Endothelial cell of umbilical vein (primary cell): ENCODE data around the gene ADGRG2. TPM values are rescaled to one million over a fixed set of nuclear protein-coding genes. Genes with fewer than 3 reads are reported as not detected.

Experiments
- BruUV-seq: library from RNA; stranded (reverse); fragments of 400-500 nt; replicated peaks from 2 replicates; lab custom pipeline; 2021; lab: Mats Ljungman, UMichigan
- CTCF ChIA-PET: fragments of 300-600, 350-600 bp; sonication (Branson Sonifier 250); formaldehyde crosslinking; loops from one replicate; lab custom pipeline; 2021; ENCODE audit warnings: antibody characterized with exemption, inconsistent platforms; lab: Charles Lee
- POLR2A ChIA-PET: fragments of 300-600, 350-600 bp; sonication (Branson Sonifier 250); formaldehyde crosslinking; loops from one replicate; lab custom pipeline; 2021; ENCODE audit warnings: antibody characterized with exemption, inconsistent platforms; lab: Charles Lee
- DNase-seq: peaks from one replicate; pipeline ENCODE4 v3.0.0-alpha.2; 2011; ENCODE audit warnings: low read depth, low spot score
- FAIRE-seq: peaks from 2 replicates; lab custom pipeline; 2011; peaks lifted over from hg19 to GRCh38; lab: Jason Lieb, UNC
- H2AFZ ChIP-seq: 2 replicates; pipeline ENCODE4 v1.6.0; 2012; ENCODE audit warnings: low read depth, low read length, control low read depth, inconsistent platforms
- H3K27ac ChIP-seq: 2 replicates; pipeline ENCODE4 v1.5.1; 2011; ENCODE audit warnings: low read depth, mild to moderate bottlenecking, control low read depth, low read length, moderate library complexity; ENCODE audit not compliant: insufficient read depth
- H3K27me3 ChIP-seq, 2 experiments: 2 replicates each; pipeline versions ENCODE4 v1.6.0 to v1.6.1; 2011; ENCODE audit warnings: low read length in 2 of 2, mixed read lengths in 1 of 2; ENCODE audit not compliant: control insufficient read depth in 2 of 2, insufficient read depth in 2 of 2
- H3K36me3 ChIP-seq, 2 experiments: 2 replicates in 1 of 2; 3 replicates in 1 of 2; pipeline ENCODE4 v1.5.1; 2011; ENCODE audit warnings: low read length in 2 of 2, mild to moderate bottlenecking in 1 of 2, moderate library complexity in 1 of 2; ENCODE audit not compliant: control insufficient read depth in 2 of 2, insufficient read depth in 2 of 2; ENCODE audit errors: extremely low read depth in 1 of 2
- H3K4me1 ChIP-seq: 3 replicates; pipeline ENCODE4 v1.5.1; 2011; ENCODE audit warnings: mild to moderate bottlenecking, low read length; ENCODE audit not compliant: control insufficient read depth, insufficient read depth; ENCODE audit errors: extremely low read depth
- H3K4me2 ChIP-seq: 2 replicates; pipeline ENCODE4 v1.6.1; 2011; ENCODE audit warnings: low read length, control low read depth, mixed read lengths; ENCODE audit not compliant: insufficient read depth
- H3K4me3 ChIP-seq, 3 experiments: fragments of 200-600 bp in 1 of 3; sonication (generic), shearing (Covaris generic) in 1 of 3; replicated peaks in 1 of 3; 2 replicates each; pipeline ENCODE4 v1.5.1; 2011 to 2016; ENCODE audit warnings: control low read depth in 3 of 3, low read length in 3 of 3, mild to moderate bottlenecking in 2 of 3, inconsistent platforms in 1 of 3, low read depth in 1 of 3, moderate library complexity in 1 of 3; ENCODE audit not compliant: insufficient read depth in 1 of 3
- H3K79me2 ChIP-seq: 2 replicates; pipeline ENCODE4 v1.6.0; 2012; ENCODE audit warnings: low read length, inconsistent platforms; ENCODE audit not compliant: control insufficient read depth, insufficient read depth
- H3K9ac ChIP-seq: replicated peaks from 2 replicates; pipeline ENCODE3; 2011; ENCODE audit warnings: low read length, control low read depth; ENCODE audit not compliant: insufficient read depth; ENCODE audit errors: extremely low read depth
- H3K9me1 ChIP-seq: replicated peaks from 3 replicates; pipeline ENCODE4 v1.6.0; 2011; ENCODE audit warnings: mild to moderate bottlenecking, low read length; ENCODE audit not compliant: control insufficient read depth, insufficient read depth; ENCODE audit errors: extremely low read depth
- H3K9me3 ChIP-seq: replicated peaks from 2 replicates; pipeline ENCODE4 v1.5.1; 2012; ENCODE audit warnings: low read length, inconsistent platforms; ENCODE audit not compliant: control insufficient read depth, insufficient read depth
- H4K20me1 ChIP-seq: replicated peaks from 2 replicates; pipeline ENCODE3; 2011; ENCODE audit warnings: mild to moderate bottlenecking, low read length; ENCODE audit not compliant: control insufficient read depth, insufficient read depth; ENCODE audit errors: extremely low read depth
- EZH2 ChIP-seq: IDR thresholded peaks from 2 replicates; pipeline ENCODE4 v1.6.1; 2012; ENCODE audit warnings: borderline replicate concordance, low read depth, mild to moderate bottlenecking, moderate library complexity, low read length, inconsistent platforms; ENCODE audit not compliant: severe bottlenecking
- FOS ChIP-seq: IDR thresholded peaks from 2 replicates; pipeline ENCODE4 v1.6.1; 2011; ENCODE audit warnings: mild to moderate bottlenecking, low read length, moderate library complexity, borderline replicate concordance; ENCODE audit not compliant: insufficient read depth
- GATA2 ChIP-seq: IDR thresholded peaks from 2 replicates; pipeline ENCODE4 v1.7.0; 2011; ENCODE audit warnings: low read depth, mild to moderate bottlenecking, moderate library complexity, mixed read lengths, low read length; ENCODE audit not compliant: insufficient read length, insufficient read depth
- JUN ChIP-seq: IDR thresholded peaks from 2 replicates; pipeline ENCODE4 v1.6.1; 2011; ENCODE audit warnings: borderline replicate concordance, low read depth; ENCODE audit not compliant: insufficient read length, insufficient read depth
- MYC ChIP-seq: IDR thresholded peaks from one replicate; pipeline ENCODE4 v1.6.1; 2011; ENCODE audit warnings: mild to moderate bottlenecking, low read depth, low read length
- POLR2A ChIP-seq: IDR thresholded peaks from 2 replicates; pipeline ENCODE4 v1.6.1; 2012; ENCODE audit warnings: low read depth, mild to moderate bottlenecking, control low read depth, low read length
- POLR2AphosphoS5 ChIP-seq: IDR thresholded peaks from 2 replicates; pipeline ENCODE4 v1.6.1; 2012; ENCODE audit warnings: low read depth, mild to moderate bottlenecking, control low read depth, low read length, moderate library complexity; ENCODE audit not compliant: insufficient read depth
- dilution Hi-C: fragments of 300-500 bp; cut with MboI; formaldehyde crosslinking; loops from one replicate; pipeline ENCODE4 v1.15.0; 2019; ENCODE audit warnings: low sequenced_read_pairs; ENCODE audit not compliant: extremely low pct_ligation_motif_present
- intact Hi-C: fragments of 100-400 bp; cut with micrococcal nuclease; formaldehyde crosslinking; loops from one replicate; pipeline ENCODE4 v1.10.0; 2022
- polyA plus RNA-seq, 4 experiments: library from polyadenylated mRNA; depleted of rRNA in 3 of 4; stranded (reverse) in 3 of 4; unstranded in 1 of 4; fragments of >200 nt; gene quantifications; 2 replicates each; pipeline versions ENCODE4 v1.2.1 to v1.2.3, GENCODE V29; 2011 to 2012; ENCODE audit warnings: missing spikeins in 1 of 4
- total RNA-seq: library from RNA; stranded (reverse); gene quantifications from 2 replicates; pipeline ENCODE4 v1.2.3, GENCODE V29; 2021
- TF ChIP-seq, protein P1 (sequence below), 2 donors: IDR thresholded peaks; 1 replicate in 1 of 2; 2 replicates in 1 of 2; pipeline ENCODE4 v1.5.1; 2011; ENCODE audit warnings: low read length in 2 of 2, mild to moderate bottlenecking in 2 of 2, moderate library complexity in 2 of 2, control low read depth in 1 of 2, inconsistent platforms in 1 of 2, low read depth in 1 of 2; ENCODE audit not compliant: insufficient read depth in 1 of 2; ENCODE audit errors: extremely low read depth in 1 of 2
- TF ChIP-seq, protein P2 (sequence below): IDR thresholded peaks from 2 replicates; pipeline ENCODE4 v1.6.1; 2011; ENCODE audit not compliant: insufficient read depth, insufficient read length

The ADGRG2 gene
- total and polyA plus RNA-seq, 2 donors (not counting 3 experiments of a cell fraction or from before 2014, with no cell fraction given) = not detected

DNA sequence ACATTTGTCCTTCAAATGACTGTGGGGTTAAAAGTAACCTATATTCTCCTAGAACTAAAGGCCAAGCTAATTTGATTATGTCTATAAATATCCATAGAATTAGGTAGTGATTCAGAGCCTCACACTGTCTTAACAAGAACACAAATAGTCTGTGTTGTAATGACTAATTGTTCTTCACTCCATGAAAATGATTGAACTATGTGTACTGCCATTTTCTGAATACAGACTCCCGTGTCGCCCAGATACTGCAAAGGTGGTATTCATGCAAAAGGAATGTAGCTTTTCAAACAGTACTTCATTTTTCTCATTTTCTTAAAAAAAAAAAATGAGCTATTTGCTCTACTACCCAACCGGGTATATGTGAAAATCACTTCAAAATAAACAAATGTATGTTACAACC is 127.0 kb downstream of the ADGRG2 start:
- Histone ChIP-seq H3K27ac (no peak overlapping the region), H3K9me3 (no peaks in the 10 kb centered on the region), H3K4me1 (peaks cover 2% of the 10 kb centered on the region), H3K9ac (no peak overlapping the region), H3K27me3 (no peaks in the 10 kb centered on the region), H3K4me3 (no peak overlapping the region), H3K36me3 (no peaks in the 10 kb centered on the region), H2AFZ (no peak overlapping the region), H3K4me2 (no peak overlapping the region), H3K79me2 (no peaks in the 10 kb centered on the region), H3K9me1 (no peaks in the 10 kb centered on the region), H4K20me1 (no peaks in the 10 kb centered on the region)
- TF ChIP-seq POLR2AphosphoS5 = no peak
- TF ChIP-seq JUN = no peak
- no peak for TF ChIP-seq POLR2A
- no peak for TF ChIP-seq GATA2
- peak; percentile 22 for DNase-seq
- dilution Hi-C loops (no loop called here), intact Hi-C loops (no loop called here)
- POLR2A ChIA-PET = no interaction called here
- FAIRE-seq = no peak
- CTCF ChIA-PET = interaction anchor here (0.9 to 1.7 kb wide), 5 partner anchors 10 to 641 kb away, joined by 3 to 4 read pairs (median 3); partner anchors contain the start of gene SCML2
- no TSS peak for BruUV-seq

DNA sequence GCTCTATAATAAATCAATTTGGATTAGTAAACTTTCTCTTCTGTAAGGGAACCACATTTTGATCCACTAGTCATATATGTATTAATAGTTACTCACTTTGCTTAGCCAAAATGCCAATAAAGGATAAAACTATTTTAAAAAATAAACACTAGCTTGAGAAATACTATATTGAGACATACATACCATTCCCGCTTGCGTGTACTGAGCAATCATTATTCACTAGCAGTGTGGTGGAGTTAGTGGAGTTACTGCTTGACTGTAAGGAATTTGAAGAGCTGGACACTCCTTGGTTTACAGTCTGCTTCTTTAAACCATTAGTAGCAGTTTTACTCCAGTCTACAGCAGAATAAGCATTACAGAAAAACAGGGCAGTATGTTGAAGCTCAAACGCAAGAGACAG is 127.6 kb downstream of the ADGRG2 start:
- FAIRE-seq (no peak), DNase-seq (no peak)
- CTCF ChIA-PET = interaction anchor here (0.9 to 1.5 kb wide), 4 partner anchors 10 to 640 kb away, joined by 3 to 4 read pairs (median 4); partner anchors contain the start of gene SCML2
- Histone ChIP-seq H3K9me1 (no peaks in the 10 kb centered on the region), H2AFZ (no peak overlapping the region), H3K4me1 (peaks cover 2% of the 10 kb centered on the region), H4K20me1 (no peaks in the 10 kb centered on the region), H3K4me3 (no peak overlapping the region), H3K27ac (no peak overlapping the region), H3K36me3 (no peaks in the 10 kb centered on the region), H3K79me2 (no peaks in the 10 kb centered on the region), H3K27me3 (no peaks in the 10 kb centered on the region), H3K9ac (no peak overlapping the region), H3K9me3 (no peaks in the 10 kb centered on the region), H3K4me2 (no peak overlapping the region)
- intact Hi-C loops = no loop called here
- no peak for TF ChIP-seq POLR2A
- TF ChIP-seq FOS = no peak
- no peak for TF ChIP-seq EZH2
- TF ChIP-seq JUN = no peak
- no peak for TF ChIP-seq GATA2
- no peak for TF ChIP-seq POLR2AphosphoS5
- TF ChIP-seq, protein P1, sequence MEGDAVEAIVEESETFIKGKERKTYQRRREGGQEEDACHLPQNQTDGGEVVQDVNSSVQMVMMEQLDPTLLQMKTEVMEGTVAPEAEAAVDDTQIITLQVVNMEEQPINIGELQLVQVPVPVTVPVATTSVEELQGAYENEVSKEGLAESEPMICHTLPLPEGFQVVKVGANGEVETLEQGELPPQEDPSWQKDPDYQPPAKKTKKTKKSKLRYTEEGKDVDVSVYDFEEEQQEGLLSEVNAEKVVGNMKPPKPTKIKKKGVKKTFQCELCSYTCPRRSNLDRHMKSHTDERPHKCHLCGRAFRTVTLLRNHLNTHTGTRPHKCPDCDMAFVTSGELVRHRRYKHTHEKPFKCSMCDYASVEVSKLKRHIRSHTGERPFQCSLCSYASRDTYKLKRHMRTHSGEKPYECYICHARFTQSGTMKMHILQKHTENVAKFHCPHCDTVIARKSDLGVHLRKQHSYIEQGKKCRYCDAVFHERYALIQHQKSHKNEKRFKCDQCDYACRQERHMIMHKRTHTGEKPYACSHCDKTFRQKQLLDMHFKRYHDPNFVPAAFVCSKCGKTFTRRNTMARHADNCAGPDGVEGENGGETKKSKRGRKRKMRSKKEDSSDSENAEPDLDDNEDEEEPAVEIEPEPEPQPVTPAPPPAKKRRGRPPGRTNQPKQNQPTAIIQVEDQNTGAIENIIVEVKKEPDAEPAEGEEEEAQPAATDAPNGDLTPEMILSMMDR (IDR thresholded peaks at IDR 0.05; ENCODE audit: extremely low read depth in 1 of 2, insufficient read depth in 1 of 2, low read depth in 1 of 2, low read length in 2 of 2) = no peak
- TF ChIP-seq, protein P2, sequence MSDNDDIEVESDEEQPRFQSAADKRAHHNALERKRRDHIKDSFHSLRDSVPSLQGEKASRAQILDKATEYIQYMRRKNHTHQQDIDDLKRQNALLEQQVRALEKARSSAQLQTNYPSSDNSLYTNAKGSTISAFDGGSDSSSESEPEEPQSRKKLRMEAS = no peak
- TF ChIP-seq MYC = no peak
- POLR2A ChIA-PET = no interaction called here
- no TSS peak for BruUV-seq
- dilution Hi-C loops = no loop called here
